Suprapubic skin (tissue), 4 donors: ENCODE measurements around the gene SH3BP2.

Experiments
- EP300 ChIP-seq: sonication (generic); formaldehyde crosslinking; IDR thresholded peaks from one replicate; pipeline ENCODE4 v1.6.1; 2017; ENCODE audit warnings: antibody characterized with exemption
- POLR2A ChIP-seq, 2 donors: fragments of 450-650 bp; IDR thresholded peaks; one replicate each; pipeline ENCODE4 v1.6.1; 2017; ENCODE audit warnings: antibody characterized with exemption in 2 of 2, mild to moderate bottlenecking in 2 of 2, moderate library complexity in 2 of 2
- POLR2AphosphoS5 ChIP-seq, 3 donors: sonication (generic); formaldehyde crosslinking; IDR thresholded peaks; one replicate each; pipeline ENCODE4 v1.6.1; 2017; ENCODE audit warnings: antibody characterized with exemption in 3 of 3
- TF ChIP-seq, protein P1 (sequence below), 2 donors: fragments of 200-600 bp in 1 of 2; fragments of 450-650 bp in 1 of 2; sonication (generic) in 1 of 2; IDR thresholded peaks; one replicate each; pipeline ENCODE4 v1.5.1; 2016 to 2019; ENCODE audit warnings: antibody characterized with exemption in 2 of 2, mild to moderate bottlenecking in 1 of 2, moderate library complexity in 1 of 2

DNA sequence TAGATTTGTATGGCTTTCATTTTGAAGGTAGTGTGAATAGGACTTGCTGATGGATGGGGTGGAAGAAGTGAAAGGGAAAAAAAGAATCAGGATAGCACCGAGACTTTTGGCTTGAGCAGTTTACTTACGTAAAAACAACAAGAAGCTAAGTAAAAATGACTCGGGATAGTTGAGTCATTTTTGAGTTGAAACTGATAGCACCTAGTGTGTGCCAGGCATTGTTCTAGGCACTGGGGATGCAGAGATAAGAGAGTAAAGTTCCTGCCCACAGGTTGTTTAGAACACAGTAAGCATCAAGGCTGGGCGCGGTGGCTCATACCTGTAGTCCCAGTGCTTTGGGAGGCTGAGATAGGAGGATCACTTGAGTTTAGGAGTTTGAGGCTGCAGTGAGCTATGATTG, 85.5 kb downstream of the SH3BP2 start:
- TF ChIP-seq, protein P1, sequence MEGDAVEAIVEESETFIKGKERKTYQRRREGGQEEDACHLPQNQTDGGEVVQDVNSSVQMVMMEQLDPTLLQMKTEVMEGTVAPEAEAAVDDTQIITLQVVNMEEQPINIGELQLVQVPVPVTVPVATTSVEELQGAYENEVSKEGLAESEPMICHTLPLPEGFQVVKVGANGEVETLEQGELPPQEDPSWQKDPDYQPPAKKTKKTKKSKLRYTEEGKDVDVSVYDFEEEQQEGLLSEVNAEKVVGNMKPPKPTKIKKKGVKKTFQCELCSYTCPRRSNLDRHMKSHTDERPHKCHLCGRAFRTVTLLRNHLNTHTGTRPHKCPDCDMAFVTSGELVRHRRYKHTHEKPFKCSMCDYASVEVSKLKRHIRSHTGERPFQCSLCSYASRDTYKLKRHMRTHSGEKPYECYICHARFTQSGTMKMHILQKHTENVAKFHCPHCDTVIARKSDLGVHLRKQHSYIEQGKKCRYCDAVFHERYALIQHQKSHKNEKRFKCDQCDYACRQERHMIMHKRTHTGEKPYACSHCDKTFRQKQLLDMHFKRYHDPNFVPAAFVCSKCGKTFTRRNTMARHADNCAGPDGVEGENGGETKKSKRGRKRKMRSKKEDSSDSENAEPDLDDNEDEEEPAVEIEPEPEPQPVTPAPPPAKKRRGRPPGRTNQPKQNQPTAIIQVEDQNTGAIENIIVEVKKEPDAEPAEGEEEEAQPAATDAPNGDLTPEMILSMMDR (IDR thresholded peaks at IDR 0.05) = no peak
- TF ChIP-seq POLR2A (IDR thresholded peaks at IDR 0.05) (no peak), POLR2AphosphoS5 (IDR thresholded peaks at IDR 0.05) (no peak), EP300 (no peak)
